Measurements from ENCODE around the gene TMA7. TPM values are rescaled to one million over a fixed set of nuclear protein-coding genes. Genes with fewer than 3 reads are reported as not detected.

The TMA7 gene
- total and polyA plus RNA-seq, 2 of the 13 experiments (the other 11 are each of a cell fraction or from before 2014, with no cell fraction given): 100 to 486 TPM

- TF ChIP-seq, protein P1, sequence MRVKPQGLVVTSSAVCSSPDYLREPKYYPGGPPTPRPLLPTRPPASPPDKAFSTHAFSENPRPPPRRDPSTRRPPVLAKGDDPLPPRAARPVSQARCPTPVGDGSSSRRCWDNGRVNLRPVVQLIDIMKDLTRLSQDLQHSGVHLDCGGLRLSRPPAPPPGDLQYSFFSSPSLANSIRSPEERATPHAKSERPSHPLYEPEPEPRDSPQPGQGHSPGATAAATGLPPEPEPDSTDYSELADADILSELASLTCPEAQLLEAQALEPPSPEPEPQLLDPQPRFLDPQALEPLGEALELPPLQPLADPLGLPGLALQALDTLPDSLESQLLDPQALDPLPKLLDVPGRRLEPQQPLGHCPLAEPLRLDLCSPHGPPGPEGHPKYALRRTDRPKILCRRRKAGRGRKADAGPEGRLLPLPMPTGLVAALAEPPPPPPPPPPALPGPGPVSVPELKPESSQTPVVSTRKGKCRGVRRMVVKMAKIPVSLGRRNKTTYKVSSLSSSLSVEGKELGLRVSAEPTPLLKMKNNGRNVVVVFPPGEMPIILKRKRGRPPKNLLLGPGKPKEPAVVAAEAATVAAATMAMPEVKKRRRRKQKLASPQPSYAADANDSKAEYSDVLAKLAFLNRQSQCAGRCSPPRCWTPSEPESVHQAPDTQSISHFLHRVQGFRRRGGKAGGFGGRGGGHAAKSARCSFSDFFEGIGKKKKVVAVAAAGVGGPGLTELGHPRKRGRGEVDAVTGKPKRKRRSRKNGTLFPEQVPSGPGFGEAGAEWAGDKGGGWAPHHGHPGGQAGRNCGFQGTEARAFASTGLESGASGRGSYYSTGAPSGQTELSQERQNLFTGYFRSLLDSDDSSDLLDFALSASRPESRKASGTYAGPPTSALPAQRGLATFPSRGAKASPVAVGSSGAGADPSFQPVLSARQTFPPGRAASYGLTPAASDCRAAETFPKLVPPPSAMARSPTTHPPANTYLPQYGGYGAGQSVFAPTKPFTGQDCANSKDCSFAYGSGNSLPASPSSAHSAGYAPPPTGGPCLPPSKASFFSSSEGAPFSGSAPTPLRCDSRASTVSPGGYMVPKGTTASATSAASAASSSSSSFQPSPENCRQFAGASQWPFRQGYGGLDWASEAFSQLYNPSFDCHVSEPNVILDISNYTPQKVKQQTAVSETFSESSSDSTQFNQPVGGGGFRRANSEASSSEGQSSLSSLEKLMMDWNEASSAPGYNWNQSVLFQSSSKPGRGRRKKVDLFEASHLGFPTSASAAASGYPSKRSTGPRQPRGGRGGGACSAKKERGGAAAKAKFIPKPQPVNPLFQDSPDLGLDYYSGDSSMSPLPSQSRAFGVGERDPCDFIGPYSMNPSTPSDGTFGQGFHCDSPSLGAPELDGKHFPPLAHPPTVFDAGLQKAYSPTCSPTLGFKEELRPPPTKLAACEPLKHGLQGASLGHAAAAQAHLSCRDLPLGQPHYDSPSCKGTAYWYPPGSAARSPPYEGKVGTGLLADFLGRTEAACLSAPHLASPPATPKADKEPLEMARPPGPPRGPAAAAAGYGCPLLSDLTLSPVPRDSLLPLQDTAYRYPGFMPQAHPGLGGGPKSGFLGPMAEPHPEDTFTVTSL (CRISPR knock-in tag; IDR thresholded peaks at IDR 0.05; ENCODE audit: borderline replicate concordance): no peak
- TF ChIP-seq ISX (CRISPR knock-in tag; conservative IDR thresholded peaks at IDR 0.05): no peak
- no peak for TF ChIP-seq ZNF3 (CRISPR knock-in tag; IDR thresholded peaks at IDR 0.05)
- TF ChIP-seq, protein P2, sequence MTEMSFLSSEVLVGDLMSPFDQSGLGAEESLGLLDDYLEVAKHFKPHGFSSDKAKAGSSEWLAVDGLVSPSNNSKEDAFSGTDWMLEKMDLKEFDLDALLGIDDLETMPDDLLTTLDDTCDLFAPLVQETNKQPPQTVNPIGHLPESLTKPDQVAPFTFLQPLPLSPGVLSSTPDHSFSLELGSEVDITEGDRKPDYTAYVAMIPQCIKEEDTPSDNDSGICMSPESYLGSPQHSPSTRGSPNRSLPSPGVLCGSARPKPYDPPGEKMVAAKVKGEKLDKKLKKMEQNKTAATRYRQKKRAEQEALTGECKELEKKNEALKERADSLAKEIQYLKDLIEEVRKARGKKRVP (CRISPR knock-in tag; IDR thresholded peaks at IDR 0.05): 0 out of 4 replicates have a peak, but pooled peaks of 1 of the 2 experiments have one; percentile 51
- TF ChIP-seq TCF7 (IDR thresholded peaks at IDR 0.05; ENCODE audit: low read depth): no peak
- TF ChIP-seq NFE2 (CRISPR knock-in tag; IDR thresholded peaks at IDR 0.05): no peak
- TF ChIP-seq ZNF547 (CRISPR knock-in tag; IDR thresholded peaks at IDR 0.05): 0 out of 2 replicates have a peak, but pooled peaks have one; percentile 43
- peak; percentile 46; the same call in 1 of the 2 replicates for TF ChIP-seq NR2C2 (CRISPR knock-in tag; IDR thresholded peaks at IDR 0.05; ENCODE audit: borderline replicate concordance)
- TF ChIP-seq HOMEZ (CRISPR knock-in tag; IDR thresholded peaks at IDR 0.05; ENCODE audit: low read depth): 0 out of 2 replicates have a peak, but pooled peaks have one; percentile 37
- no peak for TF ChIP-seq ZNF761 (CRISPR knock-in tag; conservative IDR thresholded peaks at IDR 0.05)
- no peak for TF ChIP-seq ZNF24 (IDR thresholded peaks at IDR 0.05)
- TF ChIP-seq ZNF343 (CRISPR knock-in tag; IDR thresholded peaks at IDR 0.05): 0 out of 2 replicates have a peak, but pooled peaks have one; percentile 45
- TF ChIP-seq U2AF1 (optimal IDR thresholded peaks at IDR 0.05; ENCODE audit: low read depth, low read length): no peak
- no peak for TF ChIP-seq STAT6 (CRISPR knock-in tag; IDR thresholded peaks at IDR 0.05; ENCODE audit: borderline replicate concordance)
- no peak for TF ChIP-seq TAF15 (IDR thresholded peaks at IDR 0.05; ENCODE audit: low read depth, low read length, poor library complexity, severe bottlenecking)
- peak; percentile 40; the same call in 1 of the 2 replicates for TF ChIP-seq ZNF263 (CRISPR knock-in tag; IDR thresholded peaks at IDR 0.05)
- TF ChIP-seq XBP1 (CRISPR knock-in tag; IDR thresholded peaks at IDR 0.05): no peak
- TF ChIP-seq FIP1L1 (IDR thresholded peaks at IDR 0.05; ENCODE audit: borderline replicate concordance, insufficient read depth, low read depth, low read length): no peak
- peak; percentile 74; the same call in 1 of the 2 replicates for TF ChIP-seq KDM2A (CRISPR knock-in tag; IDR thresholded peaks at IDR 0.05; ENCODE audit: borderline replicate concordance, low read depth)
These were observed 4.1 kb upstream of the TMA7 start (continued) for GRCh38 chr3:48435774-48436476.
